ENCODE measurements around the gene GALNT16.

The GALNT16 gene

GRCh38 chr14:69317102-69317755 is 57.3 kb downstream of the GALNT16 start:
- peak; percentile 86 for DNase-seq (ENCODE audit: low spot score)
- H3K4me3 ChIP-seq: peak overlapping the region; percentile 0
- H3K27ac ChIP-seq: peak overlapping the region; percentile 66 to 81
- no peak for TF ChIP-seq CTCF (IDR thresholded peaks at IDR 0.05)

- peak; percentile 70 for DNase-seq (ENCODE audit: low spot score)
- H3K27ac ChIP-seq: peak overlapping the region; percentile 66 to 81
- no peak for TF ChIP-seq CTCF (IDR thresholded peaks at IDR 0.05)
- H3K4me3 ChIP-seq: no peak overlapping the region
Observed at GRCh38 chr14:69317780-69318179, 57.8 kb downstream of the GALNT16 start.

DNA sequence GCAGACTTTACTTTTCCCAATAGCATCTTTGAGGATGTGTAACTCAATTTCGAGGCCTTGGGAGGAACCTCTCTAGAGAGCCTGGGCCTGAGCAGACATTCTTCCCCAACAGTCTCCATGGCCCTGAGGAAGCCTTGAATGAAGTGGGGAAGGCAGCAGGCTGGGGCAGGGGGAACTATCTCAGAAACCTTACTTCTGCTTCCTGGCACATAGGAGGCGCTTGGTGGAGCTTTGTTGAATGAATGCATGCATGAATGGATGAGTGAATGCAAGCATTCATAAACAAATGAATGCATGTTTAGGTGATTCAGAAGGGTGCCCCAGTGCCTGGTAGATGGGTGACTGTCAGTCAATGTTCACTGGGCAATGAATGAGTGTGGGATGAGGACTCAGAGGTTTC is 58.3 kb downstream of the GALNT16 start:
- no peak for TF ChIP-seq CTCF (IDR thresholded peaks at IDR 0.05)
- DNase-seq (ENCODE audit: low spot score): no peak
- no peak overlapping the region for H3K4me3 ChIP-seq
- H3K27ac ChIP-seq: peak overlapping the region; percentile 66 to 81

DNA sequence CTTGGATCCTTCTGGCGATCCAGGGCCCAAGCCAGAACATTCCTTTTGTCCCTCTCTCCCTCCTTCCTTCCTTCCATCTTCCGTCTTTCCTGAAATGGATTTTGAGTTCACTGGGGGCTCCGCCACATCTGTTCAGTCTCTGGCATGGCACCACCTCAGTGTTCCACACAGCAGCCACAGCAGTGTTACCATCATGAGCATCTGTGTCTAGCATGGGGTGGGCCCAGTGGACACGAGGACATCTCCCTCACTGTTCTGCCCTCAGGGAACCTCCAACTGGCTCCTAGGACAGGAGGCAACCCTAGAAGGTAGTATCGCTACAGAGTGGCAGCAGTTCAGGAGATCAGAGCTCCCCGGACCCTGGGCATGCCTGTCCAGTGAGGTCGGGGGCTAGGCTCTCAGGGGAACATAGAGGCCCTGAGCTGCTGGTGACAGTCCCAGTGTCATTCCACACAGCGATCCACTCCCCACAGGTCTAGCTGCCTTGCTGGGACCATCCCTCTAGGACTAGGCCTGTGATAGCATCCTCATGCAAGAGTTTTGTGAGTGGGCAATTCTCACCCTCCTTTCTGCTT is 59.0 kb downstream of the GALNT16 start:
- DNase-seq (ENCODE audit: low spot score): no peak
- H3K4me3 ChIP-seq: no peak overlapping the region
- no peak overlapping the region for H3K27ac ChIP-seq
- no peak for TF ChIP-seq CTCF (IDR thresholded peaks at IDR 0.05)

- no peak for DNase-seq (ENCODE audit: low spot score)
- Histone ChIP-seq H3K4me3 (no peak overlapping the region), H3K27ac (no peak overlapping the region)
- TF ChIP-seq CTCF (IDR thresholded peaks at IDR 0.05): no peak
Observed at GRCh38 chr14:69319911-69320310, 60.0 kb downstream of the GALNT16 start.

DNA sequence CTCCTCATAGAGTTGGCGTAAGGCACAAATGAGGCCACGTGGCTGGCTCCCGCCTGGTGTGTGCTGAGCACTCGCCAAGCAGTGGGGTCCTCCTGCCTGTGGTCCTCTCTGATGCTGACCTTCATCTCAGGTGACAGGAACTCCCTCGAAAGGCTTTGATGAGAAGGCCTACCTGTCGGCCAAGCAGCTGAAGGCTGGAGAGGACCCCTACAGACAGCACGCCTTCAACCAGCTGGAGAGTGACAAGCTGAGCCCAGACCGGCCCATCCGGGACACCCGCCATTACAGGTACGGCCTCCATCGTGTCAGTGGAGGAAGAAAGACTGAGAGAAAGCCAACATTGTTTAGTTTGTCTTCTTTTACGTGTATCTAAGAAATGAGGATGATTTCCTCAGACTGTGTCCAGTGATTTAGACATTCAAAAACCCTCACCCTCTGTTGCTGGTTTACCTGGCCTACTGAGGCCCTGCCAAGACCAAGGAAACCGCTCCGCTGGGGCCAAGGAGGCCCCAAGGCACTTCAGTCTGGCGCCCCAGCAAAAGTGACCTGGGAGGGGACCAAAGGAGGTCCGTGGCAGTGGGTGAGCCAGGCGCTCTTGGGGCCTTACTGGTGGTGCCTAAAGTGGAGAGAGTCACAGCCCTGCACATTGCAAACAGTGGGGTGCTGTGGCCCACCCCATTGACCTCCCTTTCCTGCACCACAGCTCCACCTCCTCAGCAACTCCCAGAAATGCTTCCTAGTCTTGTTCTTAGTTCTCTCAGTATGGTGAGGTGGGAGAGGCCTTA is 60.8 kb downstream of the GALNT16 start:
- no peak overlapping the region for H3K27ac ChIP-seq
- no peak for DNase-seq (ENCODE audit: low spot score)
- no peak overlapping the region for H3K4me3 ChIP-seq
- TF ChIP-seq CTCF (IDR thresholded peaks at IDR 0.05): no peak

Measured in coronary artery (tissue), 2 donors.